ENCODE results near the gene MYO16.

Gene MYO16

GRCh38 chr13:108915634-108916512 lies 286.5 kb downstream of the MYO16 start:
- Histone ChIP-seq H2BK15ac (ENCODE audit: low read depth, poor library complexity, severe bottlenecking) (no peak overlapping the region), H2AK5ac (ENCODE audit: low read length, severe bottlenecking) (no peak overlapping the region), H3K9me3 (ENCODE audit: control insufficient read depth, low read length) (no peaks in the 10 kb centered on the region), H3K36me3 (ENCODE audit: control insufficient read depth in 1 of 2, insufficient read depth in 2 of 2, low read depth in 1 of 2, low read length in 2 of 2) (no peaks in the 10 kb centered on the region), H3K23ac (ENCODE audit: low read length in 2 of 2) (no peak overlapping the region), H2BK5ac (ENCODE audit: low read depth, low read length, poor library complexity, severe bottlenecking) (no peak overlapping the region), H2BK120ac (ENCODE audit: low read depth, low read length) (no peak overlapping the region), H4K91ac (ENCODE audit: low read length) (peak overlapping the region; percentile 3), H3K27me3 (ENCODE audit: control insufficient read depth in 1 of 2, insufficient read depth in 1 of 2, low read length in 2 of 2) (no peaks in the 10 kb centered on the region), H4K8ac (ENCODE audit: low read length) (no peak overlapping the region), H3K4me3 (ENCODE audit: insufficient read depth in 1 of 2, low read depth in 1 of 2, low read length in 2 of 2) (peak overlapping the region in 1 of 2 experiments; percentile 54), H3K4ac (ENCODE audit: low read depth in 1 of 2, low read length in 2 of 2) (peak overlapping the region in 1 of 2 experiments; percentile 2), H3K4me1 (ENCODE audit: control insufficient read depth, insufficient read depth, low read depth, low read length) (peaks cover 9% of the 10 kb centered on the region), H2BK12ac (ENCODE audit: low read length in 2 of 2) (peak overlapping the region; percentile 1 to 82), H2AFZ (ENCODE audit: low read depth, low read length) (no peak overlapping the region), H3K9ac (ENCODE audit: low read length) (peak overlapping the region; percentile 96), H3K79me1 (replicated peaks; ENCODE audit: low read length, poor library complexity, severe bottlenecking) (no peaks in the 10 kb centered on the region), H3K18ac (ENCODE audit: low read depth in 1 of 2, low read length in 2 of 2) (peak overlapping the region in 1 of 2 experiments; percentile 86), H3K14ac (ENCODE audit: low read length in 2 of 2) (no peak overlapping the region), H3K4me2 (ENCODE audit: low read length, poor library complexity, severe bottlenecking) (no peak overlapping the region), H3K27ac (ENCODE audit: low read length, poor library complexity, severe bottlenecking) (peak overlapping the region; percentile 5)
- 41% methylated on average over 9 of the region's 9 CpGs for WGBS
- peak; percentile 93 for DNase-seq

GRCh38 chr13:108917581-108917980 lies 288.2 kb downstream of the MYO16 start:
- H2BK12ac ChIP-seq (ENCODE audit: low read length in 2 of 2): no peak overlapping the region
- H3K79me1 ChIP-seq (replicated peaks; ENCODE audit: low read length, poor library complexity, severe bottlenecking): no peaks in the 10 kb centered on the region
- H2BK5ac ChIP-seq (ENCODE audit: low read depth, low read length, poor library complexity, severe bottlenecking): no peak overlapping the region
- peaks cover 9% of the 10 kb centered on the region for H3K4me1 ChIP-seq (ENCODE audit: control insufficient read depth, insufficient read depth, low read depth, low read length)
- no peak overlapping the region for H2BK120ac ChIP-seq (ENCODE audit: low read depth, low read length)
- no peak overlapping the region for H4K8ac ChIP-seq (ENCODE audit: low read length)
- H3K18ac ChIP-seq (ENCODE audit: low read depth in 1 of 2, low read length in 2 of 2): no peak overlapping the region
- H3K27ac ChIP-seq (ENCODE audit: low read length, poor library complexity, severe bottlenecking): no peak overlapping the region
- 50% methylated on average over 2 of the region's 3 CpGs for WGBS
- H3K9ac ChIP-seq (ENCODE audit: low read length): no peak overlapping the region
- no peak overlapping the region for H2AFZ ChIP-seq (ENCODE audit: low read depth, low read length)
- no peak overlapping the region for H4K91ac ChIP-seq (ENCODE audit: low read length)
- no peak overlapping the region for H3K23ac ChIP-seq (ENCODE audit: low read length in 2 of 2)
- H3K4me3 ChIP-seq (ENCODE audit: insufficient read depth in 1 of 2, low read depth in 1 of 2, low read length in 2 of 2): no peak overlapping the region
- peak; percentile 12 for DNase-seq
- no peak overlapping the region for H2AK5ac ChIP-seq (ENCODE audit: low read length, severe bottlenecking)
- H3K14ac ChIP-seq (ENCODE audit: low read length in 2 of 2): no peak overlapping the region
- H3K36me3 ChIP-seq (ENCODE audit: control insufficient read depth in 1 of 2, insufficient read depth in 2 of 2, low read depth in 1 of 2, low read length in 2 of 2): no peaks in the 10 kb centered on the region
- no peak overlapping the region for H2BK15ac ChIP-seq (ENCODE audit: low read depth, poor library complexity, severe bottlenecking)
- H3K4me2 ChIP-seq (ENCODE audit: low read length, poor library complexity, severe bottlenecking): no peak overlapping the region
- H3K9me3 ChIP-seq (ENCODE audit: control insufficient read depth, low read length): no peaks in the 10 kb centered on the region
- H3K4ac ChIP-seq (ENCODE audit: low read depth in 1 of 2, low read length in 2 of 2): no peak overlapping the region
- no peaks in the 10 kb centered on the region for H3K27me3 ChIP-seq (ENCODE audit: control insufficient read depth in 1 of 2, insufficient read depth in 1 of 2, low read length in 2 of 2)

GRCh38 chr13:108919036-108919907 lies 289.9 kb downstream of the MYO16 start:
- no peak overlapping the region for H3K4ac ChIP-seq (ENCODE audit: low read depth in 1 of 2, low read length in 2 of 2)
- no peak overlapping the region for H3K27ac ChIP-seq (ENCODE audit: low read length, poor library complexity, severe bottlenecking)
- no peak overlapping the region for H3K9ac ChIP-seq (ENCODE audit: low read length)
- no peak overlapping the region for H2AFZ ChIP-seq (ENCODE audit: low read depth, low read length)
- H3K23ac ChIP-seq (ENCODE audit: low read length in 2 of 2): no peak overlapping the region
- peak overlapping the region in 1 of 2 experiments; percentile 59 for H3K18ac ChIP-seq (ENCODE audit: low read depth in 1 of 2, low read length in 2 of 2)
- H4K91ac ChIP-seq (ENCODE audit: low read length): no peak overlapping the region
- H3K4me2 ChIP-seq (ENCODE audit: low read length, poor library complexity, severe bottlenecking): no peak overlapping the region
- no peak overlapping the region for H2BK15ac ChIP-seq (ENCODE audit: low read depth, poor library complexity, severe bottlenecking)
- peaks cover 9% of the 10 kb centered on the region for H3K4me1 ChIP-seq (ENCODE audit: control insufficient read depth, insufficient read depth, low read depth, low read length)
- H3K36me3 ChIP-seq (ENCODE audit: control insufficient read depth in 1 of 2, insufficient read depth in 2 of 2, low read depth in 1 of 2, low read length in 2 of 2): no peaks in the 10 kb centered on the region
- peak; percentile 26 for DNase-seq
- no peaks in the 10 kb centered on the region for H3K27me3 ChIP-seq (ENCODE audit: control insufficient read depth in 1 of 2, insufficient read depth in 1 of 2, low read length in 2 of 2)
- no peak overlapping the region for H2BK12ac ChIP-seq (ENCODE audit: low read length in 2 of 2)
- H4K8ac ChIP-seq (ENCODE audit: low read length): no peak overlapping the region
- H3K79me1 ChIP-seq (replicated peaks; ENCODE audit: low read length, poor library complexity, severe bottlenecking): no peaks in the 10 kb centered on the region
- H3K14ac ChIP-seq (ENCODE audit: low read length in 2 of 2): no peak overlapping the region
- H3K4me3 ChIP-seq (ENCODE audit: insufficient read depth in 1 of 2, low read depth in 1 of 2, low read length in 2 of 2): no peak overlapping the region
- no peak overlapping the region for H2BK120ac ChIP-seq (ENCODE audit: low read depth, low read length)
- no peak overlapping the region for H2AK5ac ChIP-seq (ENCODE audit: low read length, severe bottlenecking)
- 88% methylated on average over 10 of the region's 11 CpGs for WGBS
- no peak overlapping the region for H2BK5ac ChIP-seq (ENCODE audit: low read depth, low read length, poor library complexity, severe bottlenecking)
- H3K9me3 ChIP-seq (ENCODE audit: control insufficient read depth, low read length): no peaks in the 10 kb centered on the region

GRCh38 chr13:108920137-108920536 lies 290.7 kb downstream of the MYO16 start:
- H2BK5ac ChIP-seq (ENCODE audit: low read depth, low read length, poor library complexity, severe bottlenecking): no peak overlapping the region
- H3K14ac ChIP-seq (ENCODE audit: low read length in 2 of 2): no peak overlapping the region
- no peaks in the 10 kb centered on the region for H3K36me3 ChIP-seq (ENCODE audit: control insufficient read depth in 1 of 2, insufficient read depth in 2 of 2, low read depth in 1 of 2, low read length in 2 of 2)
- H3K9me3 ChIP-seq (ENCODE audit: control insufficient read depth, low read length): no peaks in the 10 kb centered on the region
- no peak overlapping the region for H4K91ac ChIP-seq (ENCODE audit: low read length)
- no peaks in the 10 kb centered on the region for H3K79me1 ChIP-seq (replicated peaks; ENCODE audit: low read length, poor library complexity, severe bottlenecking)
- no peak overlapping the region for H2BK120ac ChIP-seq (ENCODE audit: low read depth, low read length)
- H3K23ac ChIP-seq (ENCODE audit: low read length in 2 of 2): no peak overlapping the region
- no peaks in the 10 kb centered on the region for H3K27me3 ChIP-seq (ENCODE audit: control insufficient read depth in 1 of 2, insufficient read depth in 1 of 2, low read length in 2 of 2)
- DNase-seq: no peak
- H2BK15ac ChIP-seq (ENCODE audit: low read depth, poor library complexity, severe bottlenecking): no peak overlapping the region
- H4K8ac ChIP-seq (ENCODE audit: low read length): no peak overlapping the region
- WGBS: 98% methylated on average over 3 of the region's 4 CpGs
- H2AK5ac ChIP-seq (ENCODE audit: low read length, severe bottlenecking): no peak overlapping the region
- no peak overlapping the region for H2AFZ ChIP-seq (ENCODE audit: low read depth, low read length)
- peaks cover 9% of the 10 kb centered on the region for H3K4me1 ChIP-seq (ENCODE audit: control insufficient read depth, insufficient read depth, low read depth, low read length)
- no peak overlapping the region for H2BK12ac ChIP-seq (ENCODE audit: low read length in 2 of 2)
- no peak overlapping the region for H3K4me2 ChIP-seq (ENCODE audit: low read length, poor library complexity, severe bottlenecking)
- no peak overlapping the region for H3K4ac ChIP-seq (ENCODE audit: low read depth in 1 of 2, low read length in 2 of 2)
- H3K27ac ChIP-seq (ENCODE audit: low read length, poor library complexity, severe bottlenecking): no peak overlapping the region
- no peak overlapping the region for H3K18ac ChIP-seq (ENCODE audit: low read depth in 1 of 2, low read length in 2 of 2)
- no peak overlapping the region for H3K9ac ChIP-seq (ENCODE audit: low read length)
- H3K4me3 ChIP-seq (ENCODE audit: insufficient read depth in 1 of 2, low read depth in 1 of 2, low read length in 2 of 2): no peak overlapping the region
